HG02763 (cell line): ENCODE measurements around the gene JAZF1.

Source experiments
- ATAC-seq: cut with Tn5 transposase; IDR thresholded peaks from one replicate; pipeline ENCODE4 v1.9.1; 2021; ENCODE audit warnings: mild to moderate bottlenecking, moderate library complexity; ENCODE audit not compliant: unreplicated experiment

Gene JAZF1

DNA sequence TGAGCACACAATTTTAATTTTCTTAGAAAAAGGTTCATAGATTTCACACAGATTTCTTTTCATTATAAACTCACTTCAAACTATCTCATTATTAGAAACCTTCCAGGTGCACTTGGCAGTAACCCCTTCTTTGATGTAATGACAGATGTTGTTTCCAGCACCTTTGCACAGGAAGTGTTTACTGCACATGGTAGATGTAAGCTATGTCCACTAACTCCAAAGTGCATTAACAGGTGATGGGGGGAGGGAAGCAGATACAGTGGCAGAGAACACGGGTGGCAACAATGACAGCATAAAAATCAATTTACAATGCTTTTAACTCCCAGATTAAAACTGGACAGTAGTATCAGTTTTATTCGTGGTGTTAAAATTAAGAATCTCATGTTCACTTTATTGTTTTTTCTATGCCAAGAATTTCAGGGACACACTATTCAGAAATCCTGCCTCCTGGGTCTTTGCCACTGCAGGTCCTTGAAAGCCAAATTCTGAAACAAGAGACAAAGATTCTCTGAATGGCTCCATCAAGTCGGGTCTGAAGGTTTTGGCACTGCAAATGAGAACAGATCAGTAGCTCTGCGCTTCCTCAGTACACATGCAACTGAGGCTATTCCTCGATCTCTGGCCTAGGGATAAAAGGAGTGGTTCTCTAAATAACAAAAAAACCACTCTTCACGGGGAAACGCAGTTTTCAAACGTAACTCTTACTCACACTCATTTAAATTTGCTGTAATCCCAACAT, 187.7 kb downstream of the JAZF1 start:
- ATAC-seq = no peak

DNA sequence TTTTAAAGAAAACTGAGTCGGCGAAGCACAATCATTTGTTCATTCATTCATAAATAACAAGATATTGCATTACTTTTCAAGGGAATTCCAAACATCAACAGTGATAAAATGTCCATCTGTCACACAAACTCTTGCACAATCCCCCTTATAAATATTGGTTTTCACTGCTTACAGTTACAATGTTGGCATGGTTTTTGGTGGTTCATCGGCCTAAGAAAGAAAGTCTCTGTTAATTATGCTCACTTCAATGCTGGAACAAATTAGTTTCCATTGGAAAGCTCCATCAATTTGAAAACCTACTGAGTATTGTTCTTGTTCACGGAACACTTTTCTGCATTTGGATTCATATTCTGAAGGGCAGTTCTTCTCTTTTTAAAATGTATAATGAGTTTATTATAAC, 188.5 kb downstream of the JAZF1 start:
- ATAC-seq = no peak

DNA sequence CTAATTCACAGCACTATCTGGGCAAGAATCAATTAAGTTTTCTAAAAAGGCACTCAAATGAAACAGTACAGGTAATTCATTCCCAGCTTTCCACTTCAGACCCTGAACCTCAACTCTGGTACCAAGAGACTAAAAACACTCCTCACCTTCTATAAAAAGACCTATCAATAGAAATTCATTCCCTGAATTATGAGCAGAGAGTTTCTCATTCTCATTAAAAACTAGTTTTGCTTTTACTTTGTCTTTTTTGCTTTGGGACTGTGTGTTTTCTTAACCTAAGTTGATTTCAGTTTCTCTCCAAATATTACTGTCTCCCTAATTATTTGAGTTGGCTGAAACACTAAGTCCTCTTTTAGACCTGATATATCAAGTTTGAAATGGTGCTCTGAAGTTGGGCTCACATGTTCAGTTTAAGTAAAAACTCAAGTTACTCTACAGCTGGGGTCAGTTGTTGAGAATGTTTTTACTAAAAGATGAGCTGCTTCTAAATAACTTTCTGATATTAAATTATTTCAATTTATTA, 189.5 kb downstream of the JAZF1 start:
- no peak for ATAC-seq

DNA sequence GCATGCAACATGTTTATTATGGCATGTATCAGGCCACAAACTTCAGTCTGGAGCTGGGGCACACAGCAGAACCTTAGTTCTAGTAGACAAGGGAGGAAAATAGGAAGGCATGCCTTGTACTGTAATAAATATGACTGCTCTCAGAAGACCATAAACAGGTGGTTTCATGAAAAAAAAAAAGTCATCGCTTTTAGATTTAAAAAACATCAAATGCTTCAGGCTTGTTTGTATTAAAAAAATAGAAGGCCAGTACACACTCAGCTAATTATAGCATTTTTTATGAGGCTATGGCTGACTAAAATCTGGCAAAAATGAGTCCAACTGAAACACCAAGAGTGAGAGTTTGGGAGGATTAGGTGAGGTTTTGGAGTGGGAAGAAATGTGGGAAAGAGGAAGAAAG, 204.1 kb downstream of the JAZF1 start:
- no peak for ATAC-seq

DNA sequence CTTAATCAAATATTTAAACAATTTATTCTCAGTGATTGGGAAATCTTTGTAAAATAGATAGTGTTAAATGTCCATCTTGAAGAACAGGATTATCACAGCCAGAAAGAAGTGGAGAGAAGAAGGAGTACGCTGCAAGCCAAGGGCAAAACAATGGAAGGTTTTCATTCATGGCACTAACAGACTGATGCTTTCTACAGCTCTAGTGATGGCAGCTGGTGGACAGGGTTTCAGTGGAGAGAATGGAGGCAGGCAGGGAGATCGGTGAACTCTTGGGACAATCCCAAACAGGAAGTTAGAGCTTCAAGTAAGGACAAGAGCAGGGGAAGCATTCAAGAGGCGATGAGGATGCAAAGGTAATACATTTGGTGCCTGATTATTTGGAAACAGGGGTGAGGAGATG, 207.0 kb downstream of the JAZF1 start:
- no peak for ATAC-seq

DNA sequence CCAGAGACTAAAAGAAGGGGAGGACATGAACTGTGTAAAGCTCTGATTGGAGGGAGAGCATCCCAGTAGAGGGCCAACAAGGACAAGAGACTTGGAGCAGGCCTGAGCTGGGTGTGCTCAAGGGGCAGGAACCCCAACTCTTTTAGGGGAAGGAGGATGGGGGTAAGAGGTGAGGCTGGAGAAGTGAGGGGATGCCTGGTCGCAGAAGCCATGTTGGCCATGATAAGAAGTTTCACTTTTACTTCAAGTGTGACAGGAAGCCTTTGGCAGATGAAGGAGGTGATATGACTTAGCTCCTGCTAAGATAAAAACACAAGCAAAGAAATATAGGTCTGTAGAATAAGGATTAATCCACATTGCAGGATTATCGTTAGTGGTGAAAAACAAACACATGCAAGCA, 208.3 kb downstream of the JAZF1 start:
- no peak for ATAC-seq

DNA sequence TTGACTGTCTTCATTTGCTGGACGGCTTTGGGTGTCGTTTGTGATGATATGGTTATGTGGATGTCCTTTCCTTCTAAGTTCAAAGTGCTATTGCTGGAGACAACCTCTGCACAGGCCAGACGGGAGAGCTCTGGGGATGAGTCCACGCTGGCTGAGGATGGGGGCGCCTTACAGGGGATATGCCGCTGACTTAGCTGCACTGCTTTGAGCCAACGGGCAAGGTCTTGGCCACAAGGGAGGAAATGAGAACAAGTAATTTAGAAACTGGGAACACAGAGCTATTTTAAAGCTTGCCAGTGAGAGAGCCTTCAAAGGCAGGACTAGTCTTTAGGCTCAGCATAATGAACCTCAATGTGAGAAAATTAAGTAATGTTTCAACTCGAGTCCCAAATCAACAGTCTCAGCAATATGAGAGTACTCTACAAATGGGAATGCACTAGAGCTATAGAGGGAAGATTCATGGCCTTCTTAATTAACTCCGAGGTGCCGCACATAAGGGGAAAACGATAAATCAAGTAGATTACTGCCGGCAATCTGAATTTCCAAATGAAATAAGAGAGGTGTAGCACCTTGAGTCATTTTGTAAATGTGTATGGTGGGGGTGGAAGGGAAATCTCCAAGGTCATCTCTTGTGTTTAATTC, 209.3 kb downstream of the JAZF1 start:
- no peak for ATAC-seq

DNA sequence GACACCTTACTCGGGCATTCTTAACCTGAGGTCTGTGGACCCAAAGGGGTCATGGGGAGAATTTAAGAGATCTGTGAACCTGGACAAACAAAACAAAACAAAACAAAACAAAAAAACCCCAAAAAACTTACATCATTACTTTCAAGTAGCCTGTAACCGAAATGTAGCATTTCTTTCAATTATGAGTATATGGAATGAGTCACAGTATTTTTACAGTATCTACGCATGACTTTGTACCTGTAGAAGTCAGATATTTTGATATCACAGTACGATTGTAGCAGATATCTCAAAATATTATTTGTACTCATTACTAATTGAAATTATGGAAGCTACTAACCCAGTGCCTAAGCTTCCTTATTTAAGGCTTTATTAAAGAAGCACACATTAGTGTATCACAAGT, 210.2 kb downstream of the JAZF1 start:
- ATAC-seq = no peak

DNA sequence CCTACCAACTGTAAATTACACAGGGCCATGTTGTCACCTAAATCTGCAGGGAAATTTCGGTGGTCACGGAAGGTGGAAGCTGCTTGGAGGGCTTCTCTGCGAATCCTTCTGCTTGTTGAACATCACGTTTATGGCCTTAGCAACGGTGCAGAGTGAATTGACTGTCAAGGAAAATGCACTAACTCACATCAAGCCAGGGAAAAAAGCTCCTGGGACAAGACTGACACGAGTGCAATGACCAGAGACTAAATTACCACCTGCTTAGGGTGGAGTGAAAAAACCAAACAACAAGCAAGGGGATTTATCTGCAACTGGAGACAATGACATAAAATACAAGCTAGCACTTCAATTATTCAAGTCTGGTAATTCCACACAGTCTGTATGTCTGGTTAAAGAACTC, 211.2 kb downstream of the JAZF1 start:
- no peak for ATAC-seq

DNA sequence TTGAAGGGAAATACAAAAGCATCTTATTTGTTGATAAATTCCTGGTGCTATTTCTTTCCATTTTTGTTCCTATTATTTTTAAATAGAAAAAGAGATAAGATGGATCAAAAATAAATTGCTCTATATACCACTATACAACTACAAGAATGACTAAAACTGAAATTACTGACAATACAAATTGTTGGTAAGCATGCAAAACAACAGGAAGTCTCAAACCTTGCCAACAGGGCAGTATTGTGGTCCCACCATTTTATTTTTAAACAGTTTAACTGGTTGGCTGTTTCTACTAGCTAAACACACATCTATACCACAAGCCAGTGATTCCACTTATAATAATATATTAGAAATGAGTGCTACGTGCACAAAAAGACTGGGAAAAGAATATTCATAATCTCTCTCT, 213.0 kb downstream of the JAZF1 start:
- ATAC-seq = no peak

DNA sequence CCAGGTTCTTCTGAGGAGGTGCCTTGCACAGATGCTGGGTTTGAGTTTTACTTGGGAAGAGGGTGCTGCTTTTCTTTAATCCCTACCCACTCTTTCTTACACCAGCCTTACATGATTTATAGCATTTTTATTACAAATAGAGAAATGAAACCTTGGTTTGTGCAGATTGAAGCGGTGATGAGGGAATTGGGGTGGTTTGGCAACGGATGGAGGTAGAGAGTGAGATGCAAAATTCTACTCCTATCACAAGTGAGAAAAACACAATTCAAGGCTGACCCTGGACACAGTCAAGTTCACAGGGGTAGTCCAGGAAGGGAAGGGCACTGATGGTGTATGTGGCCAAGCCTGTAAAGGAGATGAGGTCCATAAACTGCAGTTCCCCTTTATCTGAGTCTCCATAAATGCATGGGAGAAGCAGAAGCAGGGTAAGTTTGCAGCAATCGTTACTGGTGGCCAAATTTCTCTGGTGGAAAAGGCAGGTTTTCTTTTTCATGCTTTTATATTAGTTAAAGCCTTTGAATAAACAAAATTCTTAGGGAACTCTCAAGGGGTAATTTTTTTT, 214.3 kb downstream of the JAZF1 start:
- no peak for ATAC-seq

DNA sequence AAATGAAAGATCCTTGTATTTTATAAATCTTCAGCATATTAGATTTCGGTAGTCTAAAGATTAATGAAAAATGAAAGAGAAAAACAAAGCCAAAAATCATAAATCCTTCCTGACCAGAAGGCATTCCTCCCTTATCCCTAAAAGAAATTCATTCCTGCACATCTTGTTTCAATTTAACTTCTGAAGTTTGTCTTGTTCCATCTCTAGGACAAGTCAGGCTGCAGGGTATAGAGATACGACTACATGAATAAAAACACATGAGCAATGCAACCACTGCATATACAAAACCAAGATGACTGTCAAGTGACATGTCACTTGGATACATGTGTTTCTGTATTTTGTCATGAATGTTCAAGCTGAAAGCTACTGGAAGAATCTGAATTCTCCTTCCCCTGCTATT, 214.9 kb downstream of the JAZF1 start:
- ATAC-seq = no peak

DNA sequence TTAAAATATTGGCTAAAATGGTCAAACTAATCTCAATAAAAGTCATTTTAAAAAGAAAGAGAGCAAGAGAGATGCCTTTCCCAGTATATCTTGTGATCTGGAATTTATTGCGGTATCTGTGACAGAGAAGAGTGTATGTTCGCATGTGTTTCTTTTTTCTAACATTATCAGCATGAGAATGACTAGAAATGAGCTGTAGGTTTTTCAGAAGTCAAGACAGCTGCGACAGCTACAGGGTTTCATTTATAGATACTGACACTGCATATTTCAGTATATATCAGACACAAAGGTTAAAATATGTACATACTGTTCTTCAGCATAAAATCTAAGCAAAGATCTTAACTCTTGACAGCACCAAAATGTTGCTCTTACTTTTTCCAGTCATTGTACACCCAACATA, 215.8 kb downstream of the JAZF1 start:
- no peak for ATAC-seq

DNA sequence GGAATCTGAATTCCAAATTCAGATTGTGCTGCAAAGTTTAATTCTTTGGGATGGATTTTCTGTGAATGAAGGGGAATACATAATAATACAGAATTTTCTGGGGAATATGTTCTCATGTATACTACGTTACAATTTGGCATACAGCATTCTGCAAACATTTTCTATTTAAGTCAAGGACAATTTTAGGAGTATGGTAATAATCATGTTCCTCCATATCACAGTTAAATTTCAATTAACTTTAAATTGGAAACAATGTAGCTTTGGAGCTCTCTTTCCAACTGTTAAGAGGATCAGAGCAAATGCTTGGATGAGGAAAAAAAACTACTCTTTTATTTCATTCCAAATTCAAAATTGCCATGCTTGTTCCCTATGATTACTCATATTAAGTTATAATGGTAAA, 217.5 kb downstream of the JAZF1 start:
- ATAC-seq = no peak

DNA sequence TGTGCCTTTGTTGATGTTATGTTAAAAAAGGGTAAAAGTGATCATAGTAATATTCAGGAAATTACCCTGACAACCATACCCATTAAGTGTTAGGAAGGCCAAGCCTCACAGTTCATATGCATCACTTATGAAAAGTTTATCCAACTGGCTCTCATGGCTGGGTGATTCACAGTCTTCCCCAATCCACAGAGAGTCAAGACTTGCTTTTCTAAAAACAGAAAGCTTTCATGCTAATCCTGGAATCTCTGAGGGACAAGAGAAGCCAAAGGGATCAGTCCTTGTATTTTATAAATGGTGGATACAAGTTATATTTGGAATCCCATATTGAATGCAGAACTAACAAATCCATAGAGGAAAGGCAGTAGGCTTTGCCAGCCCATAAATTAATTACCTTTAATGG, 218.3 kb downstream of the JAZF1 start:
- no peak for ATAC-seq

DNA sequence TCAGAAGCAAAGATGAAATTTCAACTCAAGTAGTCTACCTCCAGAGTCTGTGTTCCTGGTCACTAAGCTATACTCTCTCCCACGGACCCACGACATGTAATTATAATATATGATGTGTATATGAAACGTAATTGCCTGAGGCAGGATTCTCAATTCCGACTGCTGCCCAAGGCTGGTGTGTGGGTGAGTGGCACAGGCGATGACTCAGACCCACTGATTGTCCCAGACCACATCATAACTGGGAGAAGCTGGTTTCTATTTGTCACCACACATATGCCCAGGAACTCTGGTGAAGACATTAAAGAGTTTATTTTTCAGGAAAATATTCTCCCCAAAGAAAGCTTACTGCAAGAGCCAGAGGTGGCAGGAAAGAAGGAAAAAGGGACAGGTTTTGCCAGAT, 219.3 kb downstream of the JAZF1 start:
- ATAC-seq = no peak

DNA sequence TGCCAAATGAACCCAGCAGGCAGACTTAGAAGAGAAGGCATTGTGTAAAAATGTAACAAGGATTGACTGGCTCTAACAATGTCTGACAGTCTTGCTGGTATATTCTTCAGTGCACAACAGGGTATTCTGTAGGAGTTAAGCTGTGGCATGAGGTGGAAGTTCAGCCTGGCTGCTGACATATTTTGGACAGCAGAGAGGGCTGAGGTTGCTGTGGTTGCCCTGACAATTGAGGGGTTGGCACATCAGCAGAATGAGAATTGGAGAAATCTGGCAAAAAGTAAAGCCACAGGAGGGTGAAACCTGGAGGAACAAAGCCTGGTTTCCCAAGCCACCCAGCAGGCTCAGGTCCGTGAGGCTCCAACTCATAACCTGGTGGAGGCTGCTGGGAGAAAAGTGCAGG, 220.2 kb downstream of the JAZF1 start:
- no peak for ATAC-seq

DNA sequence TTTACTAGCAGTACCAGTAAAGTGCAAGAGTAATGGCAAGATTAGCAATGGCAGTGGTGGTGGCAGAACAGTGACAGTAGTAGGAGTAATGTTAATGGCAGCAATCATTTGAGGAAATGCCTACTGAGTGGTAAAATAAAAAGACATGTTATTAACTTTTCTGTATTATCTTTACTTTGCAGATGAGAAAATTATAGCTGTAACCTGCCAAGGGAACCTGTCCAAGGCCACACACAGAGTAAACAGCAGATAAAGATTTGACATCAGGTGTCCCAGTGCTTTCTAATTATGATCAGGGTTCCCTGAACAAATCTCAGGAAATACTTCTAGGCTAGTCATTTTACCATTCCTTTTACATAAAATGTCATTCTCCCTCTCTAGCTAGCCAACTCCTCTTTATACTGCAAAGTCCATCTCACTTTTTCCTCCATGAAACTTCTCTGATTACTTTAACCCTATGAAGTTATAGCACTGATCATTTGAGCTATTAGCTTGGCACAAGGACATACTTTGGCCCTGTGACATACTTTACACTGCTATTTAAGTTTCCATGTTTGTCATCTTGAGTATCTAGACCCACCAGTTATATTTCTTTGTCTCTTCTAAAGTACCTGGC, 221.6 kb downstream of the JAZF1 start:
- no peak for ATAC-seq

DNA sequence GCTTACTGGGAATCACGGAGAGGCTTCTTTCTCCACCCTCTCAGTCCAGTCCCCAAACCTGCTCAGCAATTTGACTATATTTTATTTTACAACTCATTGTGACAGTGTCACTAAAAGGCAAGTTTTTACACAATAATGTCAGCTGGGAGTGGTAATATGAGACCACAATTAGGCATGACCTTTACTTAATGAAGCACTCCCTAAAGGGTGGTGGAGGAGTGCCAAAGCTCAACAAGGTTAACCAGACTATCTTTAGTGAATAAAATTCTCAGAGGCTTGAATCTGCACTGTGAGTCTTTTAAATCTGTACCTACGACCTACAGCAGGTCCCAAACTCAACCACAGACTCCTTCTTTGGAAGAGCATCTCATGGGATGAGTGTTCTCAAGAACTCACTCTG, 225.0 kb downstream of the JAZF1 start:
- no peak for ATAC-seq

DNA sequence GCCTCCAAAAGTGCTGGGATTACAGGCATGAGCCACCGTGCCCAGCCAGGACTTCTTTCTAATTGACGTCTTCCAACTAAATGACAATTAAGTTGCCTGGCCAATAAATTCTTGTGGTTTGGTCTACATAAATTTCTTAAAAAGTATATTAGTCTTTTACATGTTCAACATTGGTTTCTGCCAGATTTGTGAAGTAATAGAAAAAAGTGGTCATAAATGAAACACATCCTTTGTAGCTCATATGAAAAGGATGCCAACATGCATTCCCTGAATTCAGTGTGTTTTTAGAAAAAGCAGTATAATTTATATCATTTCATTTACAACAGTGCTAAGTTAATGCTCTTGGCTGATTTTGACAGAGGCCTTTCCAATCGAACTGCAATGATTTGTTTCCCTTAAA, 225.6 kb downstream of the JAZF1 start:
- no peak for ATAC-seq

DNA sequence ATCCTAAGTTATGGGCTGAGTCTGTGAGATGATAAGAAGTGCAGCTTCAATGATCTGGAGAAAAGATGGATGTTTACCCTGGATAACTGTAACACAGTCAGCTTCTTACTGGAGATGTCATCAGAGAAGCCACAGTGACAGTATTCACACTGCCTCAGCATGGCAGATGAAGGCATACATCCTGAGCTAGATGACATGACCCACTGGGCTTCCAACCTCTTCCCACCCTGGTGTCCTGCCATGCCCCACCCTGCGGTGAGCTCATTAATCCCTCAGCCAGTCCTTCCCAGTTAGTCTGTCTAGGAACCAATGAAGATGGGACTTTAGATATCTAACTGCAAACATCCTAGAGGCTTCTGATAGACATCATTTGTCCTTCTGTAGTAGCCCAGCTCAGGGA, 226.8 kb downstream of the JAZF1 start:
- no peak for ATAC-seq

DNA sequence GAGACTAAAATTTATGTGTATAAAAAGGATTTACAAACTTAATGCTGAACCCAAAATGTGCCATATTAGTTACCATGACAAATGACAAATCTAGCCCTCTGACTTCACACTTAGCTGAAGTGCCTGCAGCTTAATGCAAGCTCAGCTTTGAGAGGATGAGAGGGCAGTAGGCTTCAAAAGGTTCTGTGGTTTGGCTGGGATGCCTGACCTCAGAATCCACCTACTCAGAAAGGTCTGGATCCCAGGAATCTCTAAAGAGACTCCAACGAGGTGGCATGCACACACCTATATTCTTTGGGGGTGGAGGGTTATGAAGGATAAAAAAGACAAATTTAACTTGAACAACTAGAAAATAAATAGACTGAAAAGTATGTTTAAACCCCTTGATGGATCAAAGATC, 227.2 kb downstream of the JAZF1 start:
- no peak for ATAC-seq
